ENCODE data around the gene UBR1.

GRCh38 chr15:42954291-42954690, 151.5 kb downstream of the UBR1 start:
- TF ChIP-seq POLR2A (IDR thresholded peaks at IDR 0.05; ENCODE audit: low read depth) (no peak), CTCF (IDR thresholded peaks at IDR 0.05) (no peak), POLR2AphosphoS5 (IDR thresholded peaks at IDR 0.05) (no peak), EP300 (IDR thresholded peaks at IDR 0.05) (no peak)
